Amygdala (tissue), 56 donors: ENCODE data around the gene AMER3.

ENCODE experiments used
- DNase-seq, 56 donors: peaks; one replicate each; lab custom pipeline; 2025; lab: John Stamatoyannopoulos, UW

Gene AMER3

GRCh38 chr2:130814931-130815680 lies 59.8 kb downstream of the AMER3 start:
- DNase-seq = no peak
